KOPT-K1 (cell line): ENCODE measurements around the gene RTN3.

Experiments used
- H3K27ac ChIP-seq: fragments of 200-600 bp; sonication (generic); 2 replicates; pipeline ENCODE4 v1.5.1; 2016; ENCODE audit warnings: antibody characterized with exemption, mild to moderate bottlenecking, low read depth, low read length; ENCODE audit not compliant: poor library complexity, severe bottlenecking
- H3K36me3 ChIP-seq: fragments of 200-600 bp; sonication (generic); 2 replicates; pipeline ENCODE4 v1.5.1; 2017; ENCODE audit warnings: antibody characterized with exemption, mild to moderate bottlenecking, low read length, moderate library complexity; ENCODE audit not compliant: insufficient read depth
- H3K9me3 ChIP-seq: fragments of 200-600 bp; sonication (generic); 2 replicates; pipeline ENCODE4 v1.5.1; 2017; ENCODE audit warnings: antibody characterized with exemption, low read length, mild to moderate bottlenecking; ENCODE audit not compliant: insufficient read depth, poor library complexity, severe bottlenecking

RTN3 gene

GRCh38 chr11:63699896-63700295 lies 18.6 kb downstream of the RTN3 start:
- Histone ChIP-seq H3K36me3 (no peaks in the 10 kb centered on the region), H3K27ac (no peak overlapping the region), H3K9me3 (no peaks in the 10 kb centered on the region)

DNA sequence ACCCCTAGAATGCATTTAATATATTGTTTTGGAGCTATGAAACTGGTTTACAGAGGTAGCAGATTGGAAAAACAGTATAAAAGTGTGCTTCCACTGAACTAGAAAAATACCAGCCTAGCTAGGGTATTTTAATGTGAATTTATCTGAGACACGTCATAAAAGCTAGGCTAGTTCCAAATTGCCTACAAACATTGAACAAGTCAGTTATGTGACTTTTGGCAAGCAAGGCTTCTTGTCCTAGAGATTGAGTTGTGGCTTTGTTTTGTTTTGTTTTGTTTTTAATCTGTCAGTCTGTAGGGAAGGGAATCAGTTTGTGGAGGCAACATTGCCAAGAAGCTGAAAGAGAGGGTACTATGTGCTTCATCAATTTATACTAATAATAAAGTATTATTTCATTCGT lies 24.2 kb downstream of the RTN3 start:
- no peaks in the 10 kb centered on the region for H3K9me3 ChIP-seq
- H3K27ac ChIP-seq: no peak overlapping the region
- peaks cover 4% of the 10 kb centered on the region; the same call in 1 of the 2 replicates for H3K36me3 ChIP-seq

DNA sequence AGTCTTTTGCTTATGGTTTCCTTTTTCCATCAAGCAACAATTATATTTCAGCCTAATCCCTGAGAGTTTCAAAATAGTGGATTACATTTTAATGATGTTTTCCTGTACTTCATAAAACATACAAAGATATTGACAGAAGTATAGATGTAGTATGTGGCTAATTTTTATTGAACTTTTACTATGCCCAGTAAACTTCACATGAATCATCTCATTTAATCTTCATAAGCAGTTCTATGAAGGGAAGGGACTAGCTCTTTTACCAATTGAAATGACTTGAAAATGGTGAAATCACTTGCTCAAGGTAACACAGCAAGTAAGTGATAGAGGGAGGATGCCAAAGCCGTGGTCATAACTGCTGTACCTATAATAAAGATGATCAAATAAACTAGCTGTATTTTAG lies 27.5 kb downstream of the RTN3 start:
- Histone ChIP-seq H3K27ac (no peak overlapping the region), H3K36me3 (peaks cover 4% of the 10 kb centered on the region; the same call in 1 of the 2 replicates), H3K9me3 (no peaks in the 10 kb centered on the region)

GRCh38 chr11:63709336-63709884 lies 28.1 kb downstream of the RTN3 start:
- peaks cover 4% of the 10 kb centered on the region; the same call in 1 of the 2 replicates for H3K36me3 ChIP-seq
- no peaks in the 10 kb centered on the region for H3K9me3 ChIP-seq
- no peak overlapping the region for H3K27ac ChIP-seq

GRCh38 chr11:63710476-63711217 lies 29.3 kb downstream of the RTN3 start:
- H3K27ac ChIP-seq: no peak overlapping the region
- peaks cover 9% of the 10 kb centered on the region; the same call in 1 of the 2 replicates for H3K36me3 ChIP-seq
- H3K9me3 ChIP-seq: no peaks in the 10 kb centered on the region

GRCh38 chr11:63711838-63712237 lies 30.5 kb downstream of the RTN3 start:
- H3K27ac ChIP-seq: no peak overlapping the region
- H3K36me3 ChIP-seq: peaks cover 9% of the 10 kb centered on the region; the same call in 1 of the 2 replicates
- no peaks in the 10 kb centered on the region for H3K9me3 ChIP-seq

DNA sequence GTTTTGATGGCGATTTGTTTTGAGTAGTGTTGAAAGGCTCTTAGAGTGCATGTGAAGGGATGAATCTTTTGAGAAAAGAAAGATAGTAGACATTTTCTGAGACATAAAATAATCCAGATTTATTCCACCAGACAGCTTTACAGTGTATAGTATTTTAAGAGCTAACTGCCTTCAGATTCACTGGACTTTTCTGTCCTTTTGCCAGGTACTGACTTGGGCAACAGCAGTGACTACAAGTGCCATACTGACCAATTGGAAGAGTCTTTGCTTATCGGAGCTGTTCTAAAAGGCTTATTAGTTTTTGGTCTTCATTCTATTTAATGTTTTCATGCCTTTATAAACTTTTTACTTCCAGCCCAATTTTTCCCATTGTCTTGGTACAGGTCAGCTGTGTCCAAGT lies 32.5 kb downstream of the RTN3 start:
- Histone ChIP-seq H3K9me3 (no peaks in the 10 kb centered on the region), H3K27ac (no peak overlapping the region), H3K36me3 (0 out of 2 replicates have a peak, but pooled peaks cover 6% of the 10 kb centered on the region)

DNA sequence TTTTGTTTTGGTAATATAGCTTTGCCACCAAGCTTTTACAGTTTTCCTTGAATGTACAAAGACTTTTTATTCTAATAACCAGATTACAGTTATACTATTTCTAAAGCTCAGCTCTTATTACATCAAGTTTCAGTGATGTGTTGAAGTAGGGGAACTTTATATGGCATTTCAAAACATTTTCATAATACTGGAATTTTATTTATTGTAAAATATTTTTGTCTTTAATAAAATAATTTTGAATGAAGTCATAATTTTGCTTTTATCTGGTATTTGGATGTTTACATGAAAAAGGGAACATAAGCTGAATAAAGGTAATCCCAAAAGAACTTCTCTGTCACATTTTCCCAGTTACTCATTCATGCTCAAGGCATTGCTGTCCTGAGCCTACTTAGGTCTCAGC lies 34.7 kb downstream of the RTN3 start:
- Histone ChIP-seq H3K36me3 (peaks cover 27% of the 10 kb centered on the region; the same call in 1 of the 2 replicates), H3K9me3 (no peaks in the 10 kb centered on the region), H3K27ac (no peak overlapping the region)

DNA sequence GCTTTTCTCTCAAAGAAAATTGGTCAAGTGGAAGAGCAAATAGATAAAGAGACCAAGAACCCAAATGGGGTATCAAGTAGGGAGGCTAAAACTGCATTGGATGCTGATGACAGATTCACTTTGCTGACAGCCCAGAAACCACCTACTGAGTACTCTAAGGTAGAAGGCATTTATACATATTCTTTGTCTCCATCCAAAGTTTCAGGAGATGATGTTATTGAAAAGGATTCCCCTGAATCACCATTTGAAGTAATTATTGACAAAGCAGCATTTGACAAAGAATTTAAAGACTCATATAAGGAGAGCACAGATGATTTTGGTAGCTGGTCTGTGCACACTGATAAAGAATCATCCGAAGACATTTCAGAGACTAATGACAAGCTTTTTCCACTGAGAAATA lies 37.7 kb downstream of the RTN3 start:
- H3K9me3 ChIP-seq: no peaks in the 10 kb centered on the region
- H3K36me3 ChIP-seq: peaks cover 27% of the 10 kb centered on the region; the same call in 1 of the 2 replicates
- no peak overlapping the region for H3K27ac ChIP-seq

- no peaks in the 10 kb centered on the region for H3K9me3 ChIP-seq
- no peak overlapping the region for H3K27ac ChIP-seq
These were observed 38.7 kb downstream of the RTN3 start for GRCh38 chr11:63719987-63720386.

GRCh38 chr11:63720611-63721010 lies 39.3 kb downstream of the RTN3 start:
- peaks cover 22% of the 10 kb centered on the region; the same call in 1 of the 2 replicates for H3K36me3 ChIP-seq
- no peak overlapping the region for H3K27ac ChIP-seq

More at GRCh38 chr11:63719987-63720386, 38.7 kb downstream of the RTN3 start:
- peaks cover 27% of the 10 kb centered on the region; the same call in 1 of the 2 replicates for H3K36me3 ChIP-seq

GRCh38 chr11:63729326-63729725 lies 48.0 kb downstream of the RTN3 start:
- H3K36me3 ChIP-seq: no peaks in the 10 kb centered on the region
- no peaks in the 10 kb centered on the region for H3K9me3 ChIP-seq
- no peak overlapping the region for H3K27ac ChIP-seq

More at GRCh38 chr11:63720611-63721010, 39.3 kb downstream of the RTN3 start:
- H3K9me3 ChIP-seq: no peaks in the 10 kb centered on the region

- H3K27ac ChIP-seq: no peak overlapping the region
- H3K9me3 ChIP-seq: no peaks in the 10 kb centered on the region
- H3K36me3 ChIP-seq: no peaks in the 10 kb centered on the region
These were observed 55.6 kb downstream of the RTN3 start for GRCh38 chr11:63736864-63737263.

DNA sequence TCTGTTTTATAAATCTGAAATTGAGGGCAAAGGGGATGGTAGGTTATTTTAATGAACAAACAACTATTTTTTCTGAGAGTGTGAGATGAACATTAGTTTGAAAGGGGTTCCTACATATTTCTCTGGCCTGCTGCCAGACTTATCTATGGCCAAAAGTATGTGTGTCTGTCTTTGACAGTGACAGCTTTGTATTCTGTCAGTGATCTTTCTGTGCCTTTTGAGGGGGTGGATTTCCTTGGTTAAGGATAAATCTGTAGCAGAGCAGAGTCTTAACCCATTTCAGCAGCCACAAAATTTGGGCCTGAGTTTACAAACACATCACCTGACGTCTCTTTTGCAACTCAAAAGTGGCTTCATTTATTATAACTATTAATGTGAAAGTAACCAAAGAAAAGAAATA lies 56.4 kb downstream of the RTN3 start:
- Histone ChIP-seq H3K36me3 (no peaks in the 10 kb centered on the region), H3K27ac (no peak overlapping the region), H3K9me3 (no peaks in the 10 kb centered on the region)

DNA sequence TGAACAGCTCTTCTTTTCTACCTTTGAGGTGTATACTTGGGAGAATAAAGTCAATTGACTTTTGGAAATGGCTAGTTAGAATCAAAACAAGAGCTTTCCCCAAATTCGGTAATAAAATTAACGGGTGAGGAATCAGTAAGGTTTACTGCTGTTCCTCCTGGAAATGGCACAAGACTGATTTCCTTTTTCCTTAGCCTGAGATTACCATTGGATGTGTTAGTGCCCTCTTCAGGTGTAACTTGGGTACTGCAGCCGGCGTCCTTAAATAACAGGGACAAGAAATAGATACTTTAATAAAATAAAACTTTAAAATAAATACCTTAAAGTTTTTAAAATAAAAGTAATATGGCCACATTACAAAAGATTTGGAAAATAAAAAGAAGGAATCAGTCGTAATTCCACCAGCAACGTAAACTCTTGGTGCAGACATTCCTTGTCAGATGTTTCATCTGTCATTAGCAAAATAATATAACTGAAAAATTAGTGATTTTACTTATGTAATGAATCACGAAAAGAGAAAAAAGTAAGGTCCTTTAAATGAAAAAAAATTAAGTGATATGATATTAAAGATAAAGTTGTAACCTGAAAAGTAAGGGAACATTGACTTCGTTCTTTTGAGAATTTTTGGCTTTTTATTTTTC lies 57.5 kb downstream of the RTN3 start:
- Histone ChIP-seq H3K27ac (no peak overlapping the region), H3K9me3 (no peaks in the 10 kb centered on the region), H3K36me3 (no peaks in the 10 kb centered on the region)
